ENCODE results near the gene XYLT1. TPM values are rescaled to one million over a fixed set of nuclear protein-coding genes. Genes with fewer than 3 reads are reported as not detected.

Gene XYLT1
- total RNA-seq, 4 donors from 2014 or later = 5.6 to 14.9 (median 10.8) TPM

- no peaks in the 10 kb centered on the region for H3K9me3 ChIP-seq
- H3K27me3 ChIP-seq = no peaks in the 10 kb centered on the region
- no peak for TF ChIP-seq CTCF (IDR thresholded peaks at IDR 0.05)
- H3K4me1 ChIP-seq = no peaks in the 10 kb centered on the region
- DNase-seq = no peak
- intact Hi-C loops (cut with DNase I) = no loop called here
- 64 to 72% methylated on average over 12 of the region's 12 CpGs for WGBS, 2 donors
- H3K4me3 ChIP-seq (replicated peaks in 1 of 3) = no peak overlapping the region
- no peaks in the 10 kb centered on the region for H3K36me3 ChIP-seq
- H3K27ac ChIP-seq = no peak overlapping the region
These were observed 10.7 kb downstream of the XYLT1 start for GRCh38 chr16:17459903-17460521.

GRCh38 chr16:17457997-17458396 is 12.8 kb downstream of the XYLT1 start:
- TF ChIP-seq POLR2A (IDR thresholded peaks at IDR 0.05) (no peak), CTCF (IDR thresholded peaks at IDR 0.05) (no peak)
- intact Hi-C loops (cut with DNase I) = no loop called here
- Histone ChIP-seq H3K27ac (no peak overlapping the region), H3K4me1 (no peaks in the 10 kb centered on the region), H3K4me3 (replicated peaks in 1 of 3) (no peak overlapping the region), H3K9me3 (no peaks in the 10 kb centered on the region), H3K27me3 (no peaks in the 10 kb centered on the region), H3K36me3 (no peaks in the 10 kb centered on the region)
- DNase-seq = no peak
- WGBS, 2 donors = 81 to 89% methylated on average over 8 of the region's 8 CpGs

DNA sequence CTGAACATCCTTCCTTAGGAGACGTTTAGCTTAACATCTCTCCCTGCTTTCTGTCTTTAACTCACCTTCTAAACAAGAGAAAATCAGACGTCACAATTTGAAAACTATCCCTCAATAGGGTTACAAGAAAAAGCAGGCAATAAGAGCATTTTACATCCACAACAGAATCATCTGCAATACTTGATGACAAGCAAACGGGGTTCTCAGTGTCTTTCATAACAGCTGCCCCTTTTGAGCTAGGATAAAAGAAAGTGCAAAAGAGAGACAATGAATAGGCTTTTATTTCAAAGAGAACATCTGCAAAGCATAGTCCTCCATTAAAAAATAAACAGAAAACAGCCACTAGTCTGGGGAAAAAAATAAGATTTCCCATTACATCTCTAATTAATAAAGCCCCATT is 13.2 kb downstream of the XYLT1 start:
- intact Hi-C loops (cut with DNase I) = no loop called here
- WGBS, 2 donors = 83 to 84% methylated on average over 3 of the region's 3 CpGs
- Histone ChIP-seq H3K36me3 (no peaks in the 10 kb centered on the region), H3K27me3 (no peaks in the 10 kb centered on the region), H3K4me1 (no peaks in the 10 kb centered on the region), H3K27ac (no peak overlapping the region), H3K9me3 (no peaks in the 10 kb centered on the region), H3K4me3 (replicated peaks in 1 of 3) (no peak overlapping the region)
- no peak for TF ChIP-seq CTCF (IDR thresholded peaks at IDR 0.05)
- no peak for TF ChIP-seq POLR2A (IDR thresholded peaks at IDR 0.05)
- no peak for DNase-seq

- H3K27me3 ChIP-seq = no peaks in the 10 kb centered on the region
- WGBS, 2 donors = 88 to 93% methylated on average over 4 of the region's 4 CpGs
- H3K4me3 ChIP-seq (replicated peaks in 1 of 3) = no peak overlapping the region
- H3K27ac ChIP-seq = no peak overlapping the region
- H3K4me1 ChIP-seq = no peaks in the 10 kb centered on the region
- H3K9me3 ChIP-seq = no peaks in the 10 kb centered on the region
- DNase-seq = no peak
- no peaks in the 10 kb centered on the region for H3K36me3 ChIP-seq
- TF ChIP-seq POLR2A (IDR thresholded peaks at IDR 0.05) = no peak
- no peak for TF ChIP-seq CTCF (IDR thresholded peaks at IDR 0.05)
- intact Hi-C loops (cut with DNase I) = no loop called here
These were observed 16.5 kb downstream of the XYLT1 start for GRCh38 chr16:17454162-17454730.

DNA sequence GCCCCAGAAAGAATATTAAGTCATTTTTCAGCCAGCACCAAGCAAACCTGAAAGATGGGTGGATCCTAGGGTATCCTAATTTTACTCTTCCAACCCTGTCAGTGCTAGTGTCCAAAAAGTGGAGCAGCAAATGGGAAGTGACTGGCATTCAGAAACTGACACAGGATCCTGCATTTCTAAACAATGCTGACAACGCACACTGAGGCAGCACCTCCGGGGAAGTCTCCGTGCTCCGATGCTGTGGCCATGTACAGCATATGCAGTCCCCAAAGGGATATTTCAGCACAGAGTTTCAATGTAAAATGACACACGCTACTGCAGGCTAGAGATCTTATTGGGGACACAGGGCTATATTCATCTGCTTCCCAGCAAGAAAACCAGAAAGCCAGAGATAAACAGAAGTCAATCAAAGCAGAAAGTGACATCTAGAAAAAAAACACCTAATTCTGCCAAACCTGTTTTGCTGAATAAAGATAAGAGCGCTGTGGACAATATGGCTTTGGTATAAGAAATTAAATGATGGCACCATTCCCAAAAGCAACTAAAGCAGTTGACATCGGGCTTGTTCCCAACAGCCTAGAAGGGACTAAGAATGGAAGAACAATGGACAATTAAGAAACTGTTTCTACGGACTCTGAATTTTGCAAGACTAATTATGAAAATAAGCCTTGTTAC is 17.3 kb downstream of the XYLT1 start:
- intact Hi-C loops (cut with DNase I) = no loop called here
- no peak overlapping the region for H3K4me3 ChIP-seq (replicated peaks in 1 of 3)
- H3K4me1 ChIP-seq = no peaks in the 10 kb centered on the region
- TF ChIP-seq CTCF (IDR thresholded peaks at IDR 0.05) (no peak), POLR2A (IDR thresholded peaks at IDR 0.05) (no peak)
- no peak overlapping the region for H3K27ac ChIP-seq
- H3K36me3 ChIP-seq = no peaks in the 10 kb centered on the region
- H3K9me3 ChIP-seq = no peaks in the 10 kb centered on the region
- DNase-seq = no peak
- 84 to 89% methylated on average over 8 of the region's 8 CpGs for WGBS, 2 donors
- H3K27me3 ChIP-seq = no peaks in the 10 kb centered on the region

All from thyroid gland (tissue), 4 donors.